Islet precursor cell (in vitro differentiated cells): ENCODE data around the gene VSTM5.

Source experiments
- DNase-seq: peaks from one replicate; pipeline ENCODE4 v3.0.0-alpha.2; 2018

The VSTM5 gene

DNA sequence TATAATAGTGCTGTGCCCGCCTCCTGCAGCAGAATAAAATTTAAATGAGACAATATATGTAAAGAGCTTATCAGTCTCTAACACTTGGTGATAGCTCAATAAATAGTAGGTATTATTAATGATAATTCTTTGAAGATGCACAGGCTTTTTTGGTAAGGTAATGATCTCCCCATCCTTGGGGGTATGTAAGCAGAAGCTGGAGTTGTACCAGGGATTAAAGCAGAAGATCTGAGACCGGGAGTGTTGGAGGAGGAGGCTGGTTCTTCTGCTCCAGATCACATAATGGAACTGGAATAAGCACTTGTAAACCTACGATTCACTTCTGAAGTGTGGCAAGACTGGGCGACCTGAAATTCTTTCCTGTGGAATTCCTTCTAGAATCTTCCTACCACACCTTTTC is 8.4 kb downstream of the VSTM5 start:
- DNase-seq, result no peak

DNA sequence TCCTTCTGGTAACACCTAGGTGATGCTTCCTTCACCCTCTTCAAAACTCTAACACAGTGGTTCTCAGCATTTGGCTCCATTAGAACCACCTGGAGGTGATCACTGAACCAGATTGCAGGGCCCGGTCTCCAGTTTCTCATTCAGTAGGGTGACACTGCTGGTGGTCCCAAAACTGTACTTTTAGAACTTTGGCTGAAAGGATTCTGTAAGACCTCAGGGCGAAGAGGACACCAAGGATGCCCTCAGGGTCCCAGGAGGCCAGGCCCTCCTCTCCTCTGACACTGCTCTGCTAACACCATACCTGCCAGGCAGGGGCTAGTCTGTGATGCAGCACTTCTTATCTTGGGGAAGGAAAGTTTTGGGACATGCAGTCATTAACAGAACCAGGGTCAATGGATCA is 9.0 kb downstream of the VSTM5 start:
- peak; percentile 50 for DNase-seq

DNA sequence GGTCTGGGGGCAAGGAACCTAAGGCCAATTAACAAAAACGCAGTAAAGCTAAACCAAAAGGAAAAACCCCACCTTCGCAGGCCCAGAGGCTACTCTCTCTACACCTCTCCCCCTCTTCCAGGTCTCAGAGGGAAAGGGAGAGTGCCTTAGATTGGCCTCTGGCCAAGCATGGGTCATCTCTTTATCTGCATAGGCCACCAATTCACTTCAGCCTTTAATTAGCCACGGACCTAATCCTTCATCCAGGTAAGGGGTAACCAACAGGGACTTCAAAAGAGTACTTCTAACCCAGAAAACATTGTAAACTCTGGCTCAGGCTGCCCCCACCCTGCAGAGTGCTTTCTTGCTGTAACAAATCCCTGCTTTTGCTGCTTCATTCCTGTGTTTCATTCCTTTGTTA is 9.4 kb downstream of the VSTM5 start:
- peak; percentile 53 for DNase-seq

DNA sequence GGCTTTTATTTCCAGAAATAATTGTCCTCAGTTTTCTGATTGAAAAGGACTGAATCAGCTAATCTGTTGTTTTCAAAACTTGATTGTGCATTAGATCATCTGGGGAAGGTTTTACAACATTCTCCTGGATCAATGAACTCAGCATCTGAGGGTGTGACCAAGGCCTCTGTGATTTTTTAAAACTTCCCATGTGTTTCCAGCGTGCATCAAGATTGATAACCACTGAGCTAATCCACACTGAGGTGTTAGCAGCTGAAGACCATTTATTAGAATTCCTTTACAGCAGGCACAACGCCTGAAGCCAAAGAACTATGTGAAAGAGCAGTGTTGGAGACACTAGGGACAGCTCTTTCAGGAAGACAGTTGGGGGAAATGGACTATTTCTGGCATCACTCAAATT is 10.2 kb downstream of the VSTM5 start:
- peak; percentile 57 for DNase-seq

DNA sequence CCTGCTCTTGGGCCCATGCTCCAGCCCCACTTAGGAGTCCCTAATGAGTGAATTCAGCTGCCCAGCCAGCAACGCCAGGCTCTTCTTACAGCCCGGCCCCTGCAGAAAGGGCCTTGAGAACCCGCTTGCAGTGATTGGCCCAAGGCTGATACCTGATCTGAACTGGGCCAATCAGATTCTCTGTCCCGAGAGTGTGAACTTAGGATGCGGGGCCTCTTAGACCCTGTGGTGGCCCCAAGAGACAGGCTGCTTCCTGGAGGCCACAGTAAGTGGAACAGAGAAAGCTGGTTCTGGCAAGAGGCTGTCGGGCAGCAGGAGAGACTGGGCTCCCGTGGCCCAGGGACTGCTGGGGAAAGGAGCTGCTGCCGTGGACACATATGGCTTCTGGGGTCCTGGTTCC is 11.5 kb downstream of the VSTM5 start:
- DNase-seq, result peak; percentile 48

DNA sequence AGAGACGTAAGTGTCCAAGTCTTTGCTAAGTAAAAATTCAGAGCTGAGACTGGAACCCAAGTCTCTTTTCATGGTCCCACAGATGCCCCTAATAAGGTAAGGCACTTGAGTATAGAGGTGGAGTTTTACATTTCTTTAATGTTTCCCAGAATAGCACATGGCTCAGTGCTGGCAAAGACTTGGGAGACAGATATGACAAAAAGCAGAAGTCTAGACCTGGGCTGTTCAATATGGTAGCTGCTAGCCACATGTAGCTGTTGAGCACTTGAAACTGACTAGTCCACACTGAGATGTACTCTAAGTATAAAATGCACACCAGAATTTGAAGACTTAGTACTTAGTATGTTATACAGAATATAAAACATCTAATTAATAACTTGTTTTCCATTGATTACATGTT is 17.6 kb downstream of the VSTM5 start:
- DNase-seq, result no peak

DNA sequence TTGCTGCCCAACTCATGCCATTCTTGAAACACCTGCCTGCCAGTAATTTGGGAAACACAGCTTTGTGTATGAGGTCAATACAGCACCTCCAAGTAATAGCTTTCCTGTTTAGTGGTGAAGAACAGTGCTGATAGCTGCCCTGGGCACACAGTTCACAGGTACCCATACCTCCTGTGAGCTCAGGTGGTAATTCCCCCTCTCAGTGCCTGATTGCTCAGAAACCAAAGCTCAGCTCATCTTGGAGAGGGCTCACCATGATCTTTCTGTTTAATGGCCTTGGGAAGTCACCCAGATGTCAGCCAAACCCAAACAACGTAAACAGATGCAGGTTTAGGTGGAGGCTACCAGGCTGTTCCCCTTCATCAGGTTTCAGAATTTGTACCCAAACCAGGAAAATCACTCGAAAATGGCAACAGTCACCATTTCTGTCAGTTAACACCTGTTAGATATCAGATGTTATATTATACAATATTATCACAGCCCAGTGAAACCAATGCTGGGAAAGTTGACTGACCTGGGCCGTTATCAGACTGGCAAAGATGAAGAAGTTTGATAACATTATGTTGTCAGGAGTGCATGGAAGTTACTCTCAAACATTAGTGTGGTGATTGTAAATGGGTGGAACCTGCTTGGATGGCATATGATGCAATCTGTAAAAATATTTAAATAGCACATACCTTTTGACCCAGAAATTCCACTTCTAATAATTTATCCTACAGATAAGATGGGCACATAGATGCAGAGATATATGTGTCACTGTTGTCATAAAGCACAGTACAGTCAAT is 18.9 kb downstream of the VSTM5 start:
- no peak for DNase-seq

DNA sequence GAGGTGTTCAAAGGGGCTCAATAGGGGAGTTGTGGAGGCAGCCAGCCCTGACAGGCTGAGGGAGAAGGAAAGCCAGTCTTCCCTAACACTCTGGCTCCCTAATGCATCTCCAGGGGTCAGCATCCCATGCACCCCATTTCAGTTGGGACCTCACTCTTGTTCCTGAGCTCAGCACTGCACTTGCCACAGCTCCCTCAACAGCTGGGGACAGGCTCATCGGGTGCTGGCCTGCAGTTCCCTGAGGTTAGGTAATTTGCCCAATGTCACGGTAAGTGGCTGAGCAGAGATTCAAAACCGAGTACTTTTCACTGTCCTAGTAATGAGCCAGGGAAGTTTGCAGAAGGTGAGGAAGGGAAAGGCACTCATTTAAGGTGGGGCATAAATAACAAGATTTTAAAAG is 20.8 kb downstream of the VSTM5 start:
- no peak for DNase-seq

DNA sequence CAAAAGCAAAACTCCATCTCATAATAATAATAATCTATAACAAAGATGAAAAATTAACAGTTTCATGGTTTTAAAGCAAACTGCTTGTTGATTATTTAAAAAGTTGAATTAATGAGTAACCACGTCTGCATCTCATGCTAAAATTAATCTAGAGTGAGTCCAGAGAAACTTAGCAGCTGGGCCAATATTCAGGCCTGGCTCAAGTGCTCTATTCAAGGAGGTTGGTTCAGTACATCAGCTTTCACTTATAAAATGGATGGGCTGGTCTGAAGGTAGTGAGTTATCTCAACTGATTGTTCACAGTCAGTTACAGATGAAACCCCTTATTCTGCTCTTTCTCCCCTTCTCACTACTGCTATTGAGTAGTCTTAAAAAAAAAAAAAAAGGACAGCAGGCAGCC is 23.1 kb downstream of the VSTM5 start:
- DNase-seq, result no peak

DNA sequence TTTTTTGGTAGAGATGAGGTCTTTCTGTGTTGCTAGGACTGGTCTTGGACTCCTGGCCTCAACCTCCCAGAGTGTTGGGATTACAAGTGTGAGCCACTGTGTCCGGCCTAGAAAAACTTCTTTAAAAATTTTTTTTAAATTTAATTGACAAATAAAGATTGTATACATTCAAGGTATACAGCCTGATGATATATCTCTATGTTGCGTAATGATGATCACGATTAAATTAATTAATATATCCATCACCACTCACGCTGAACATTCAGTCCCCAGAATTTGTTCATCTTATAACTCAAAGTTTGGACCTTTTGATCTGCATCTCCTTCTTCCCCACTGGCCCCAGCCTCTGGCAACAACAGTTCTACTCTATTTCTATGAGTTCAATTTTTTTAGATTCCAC is 27.2 kb downstream of the VSTM5 start:
- DNase-seq, result no peak

DNA sequence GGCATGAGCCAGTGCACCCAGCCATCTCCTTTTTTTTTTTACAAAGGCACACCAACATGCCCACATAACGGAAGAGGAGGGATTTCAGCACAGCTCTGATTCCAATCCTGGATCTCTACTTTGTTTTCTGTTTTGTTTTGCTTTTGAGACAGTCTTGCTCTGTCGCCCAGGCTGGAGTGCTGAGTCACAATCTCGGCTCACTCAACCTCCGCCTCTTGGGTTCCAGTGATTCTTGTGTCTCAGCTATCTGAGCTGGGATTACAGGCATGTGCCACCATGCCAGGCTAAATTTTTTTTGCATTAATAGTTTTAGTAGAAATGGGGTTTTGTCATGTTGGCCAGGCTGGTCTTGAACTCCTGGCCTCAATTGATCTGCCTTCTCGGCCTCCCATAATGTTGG is 28.1 kb downstream of the VSTM5 start:
- DNase-seq, result no peak

DNA sequence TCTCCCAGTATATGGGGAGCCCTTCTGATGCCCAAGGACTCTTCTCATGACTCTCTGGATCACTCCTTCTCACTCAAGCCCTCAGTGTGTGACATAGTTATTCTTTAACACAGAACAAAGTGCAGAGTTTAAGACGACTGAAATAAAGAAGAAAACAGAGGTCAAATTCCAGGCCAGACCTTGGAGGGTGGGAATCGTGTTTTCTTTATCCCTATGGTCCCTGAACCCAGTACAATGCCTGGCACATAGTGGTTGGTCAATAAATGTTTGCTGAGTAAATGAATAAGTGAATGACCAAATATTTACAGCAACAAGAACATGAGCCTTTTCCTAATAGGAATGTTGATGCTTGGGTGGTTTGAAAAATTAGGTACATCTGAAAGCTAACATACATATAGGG is 28.8 kb downstream of the VSTM5 start:
- DNase-seq, result no peak

DNA sequence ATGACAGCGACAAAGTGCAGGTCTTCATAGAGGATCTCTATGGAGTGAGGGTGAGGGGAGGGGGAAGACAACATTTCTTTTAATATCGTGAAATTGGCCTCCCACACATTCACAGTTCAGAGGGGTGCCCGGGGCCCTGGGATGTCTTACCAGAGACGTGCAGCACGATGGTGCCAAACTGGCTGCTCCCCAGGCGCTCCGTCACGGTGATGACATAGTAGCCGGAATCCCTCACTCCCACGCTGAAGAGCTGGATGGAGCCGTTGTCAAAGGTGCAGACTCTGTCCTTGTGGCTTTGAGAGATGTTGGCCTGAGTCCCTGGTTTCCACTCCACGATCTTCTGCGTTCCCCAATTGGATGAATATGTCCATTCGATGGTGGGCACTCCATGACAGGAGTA is 29.6 kb downstream of the VSTM5 start:
- no peak for DNase-seq

DNA sequence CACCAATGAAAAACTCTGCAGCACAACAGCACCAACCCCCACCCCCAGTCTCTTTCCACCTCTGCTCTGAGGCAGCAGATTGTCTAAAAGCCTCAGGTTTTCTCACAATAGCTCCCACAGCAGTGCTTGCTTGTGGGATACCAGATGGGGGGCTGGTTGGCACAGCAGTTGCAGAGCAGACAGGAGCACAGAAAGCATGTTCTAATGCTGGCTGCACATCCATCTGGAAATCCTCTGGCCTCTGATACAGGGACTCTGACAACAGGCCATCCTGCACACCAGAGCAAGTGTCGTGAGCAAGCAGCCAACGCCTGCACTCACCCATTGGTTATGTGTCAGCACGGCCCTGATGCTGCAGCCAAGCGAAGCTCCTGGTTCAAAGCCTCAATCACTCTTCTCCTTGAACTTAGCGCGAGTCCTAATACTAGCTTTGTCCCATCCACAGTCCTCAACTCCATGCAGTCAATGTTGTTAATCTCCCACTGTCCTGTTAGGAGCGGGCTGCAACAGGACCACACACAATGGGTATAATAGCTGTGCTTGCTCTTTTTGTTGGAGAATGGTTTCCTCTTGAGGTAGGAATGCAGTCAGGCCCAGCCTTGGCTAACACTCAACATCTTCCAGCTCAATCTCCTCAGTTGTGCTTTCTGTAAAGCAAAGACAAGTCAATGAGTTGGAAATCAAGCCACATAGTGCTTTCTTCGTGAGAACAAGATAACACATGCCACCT is 30.3 kb downstream of the VSTM5 start:
- no peak for DNase-seq

DNA sequence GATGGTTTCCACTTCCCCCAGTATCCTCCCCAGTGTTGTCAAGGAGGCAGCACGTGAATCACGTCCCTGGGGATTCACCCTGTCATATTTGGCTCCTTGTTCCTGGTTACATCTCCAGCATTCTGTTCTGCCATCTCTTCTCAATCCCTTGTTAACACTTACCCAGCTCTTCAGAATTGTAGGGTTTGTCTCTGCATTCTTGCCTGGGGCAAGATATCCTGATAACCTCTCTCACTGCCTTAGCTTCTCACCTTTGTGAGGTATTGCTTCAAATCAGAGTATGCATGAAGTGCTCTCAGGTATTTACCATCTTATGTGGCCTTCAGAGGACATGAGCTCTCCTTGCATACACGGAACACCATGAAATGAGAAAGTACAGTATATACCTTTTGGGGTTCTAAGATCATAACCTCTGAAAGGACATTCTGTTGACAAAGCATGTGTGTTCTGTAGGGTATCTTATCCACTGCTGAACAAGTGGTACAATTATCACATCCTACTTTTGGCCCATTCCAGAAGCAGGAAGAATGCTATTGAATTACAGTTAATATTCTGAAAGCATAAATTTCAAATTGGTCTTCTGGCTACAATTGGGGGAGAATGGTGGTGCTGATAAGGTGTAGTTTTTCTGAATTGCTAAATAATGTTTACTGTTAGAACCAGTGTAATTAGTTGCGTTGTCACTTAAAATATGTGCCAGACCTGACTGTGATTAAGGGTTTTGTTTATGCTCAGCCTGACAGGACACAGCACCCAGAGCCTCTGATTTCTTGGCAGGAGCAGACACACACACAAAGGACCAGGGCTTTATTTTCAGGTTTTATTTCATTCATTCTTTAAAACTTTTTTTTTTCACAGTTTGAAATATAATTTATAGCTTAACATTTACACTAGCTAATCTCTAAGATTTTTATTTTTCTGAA is 32.7 kb downstream of the VSTM5 start:
- DNase-seq, result peak; percentile 66

DNA sequence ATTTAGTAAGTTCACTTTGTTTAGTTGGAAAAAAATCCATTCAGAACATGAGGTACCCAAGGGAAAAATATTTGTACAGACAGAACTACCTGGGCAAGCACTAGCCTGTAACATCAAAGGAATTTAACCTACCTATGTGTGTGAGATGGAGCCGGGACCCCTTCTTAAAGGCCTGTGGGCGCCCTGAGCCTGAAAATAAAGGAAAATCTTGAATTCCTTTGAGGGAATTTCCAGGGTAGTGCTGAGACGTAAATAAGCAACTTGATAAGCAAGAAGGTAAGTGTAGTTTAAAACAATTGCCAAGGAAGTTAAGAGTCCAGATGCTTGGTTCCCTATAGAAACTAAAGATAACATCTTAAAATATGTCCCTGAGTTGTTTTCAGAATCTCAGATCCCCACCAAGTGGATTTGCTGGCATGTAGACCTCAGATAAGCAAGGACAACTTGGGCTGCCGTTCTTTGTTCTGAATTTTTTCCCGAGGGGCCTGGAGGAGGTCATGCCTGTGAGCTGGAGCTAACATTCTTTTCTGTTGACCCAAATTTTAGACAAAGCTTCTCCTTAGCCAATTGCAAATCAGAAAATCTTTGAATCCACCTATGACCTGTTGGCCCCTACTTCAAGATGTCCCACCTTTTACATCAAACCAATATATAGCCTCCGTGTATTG is 35.3 kb downstream of the VSTM5 start:
- peak; percentile 70 for DNase-seq

DNA sequence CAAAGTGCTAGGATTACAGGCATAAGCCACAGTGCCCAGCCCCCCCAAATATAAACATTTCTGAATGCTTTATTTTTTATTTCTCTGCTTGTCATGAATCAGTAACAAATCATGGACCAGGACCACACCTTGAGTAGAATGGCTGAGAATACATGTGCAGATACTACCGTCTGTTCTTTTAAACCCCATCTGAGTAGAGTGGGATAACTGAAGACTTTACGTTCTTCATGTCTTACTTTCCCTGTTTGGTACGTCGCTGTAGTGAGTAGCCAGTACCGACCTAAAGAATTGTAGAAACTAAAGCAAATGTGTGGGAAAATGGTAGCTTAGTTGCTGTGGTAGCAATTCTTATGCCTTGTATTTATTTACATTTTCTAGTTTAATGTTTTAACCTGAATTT is 36.4 kb downstream of the VSTM5 start:
- DNase-seq, result no peak

DNA sequence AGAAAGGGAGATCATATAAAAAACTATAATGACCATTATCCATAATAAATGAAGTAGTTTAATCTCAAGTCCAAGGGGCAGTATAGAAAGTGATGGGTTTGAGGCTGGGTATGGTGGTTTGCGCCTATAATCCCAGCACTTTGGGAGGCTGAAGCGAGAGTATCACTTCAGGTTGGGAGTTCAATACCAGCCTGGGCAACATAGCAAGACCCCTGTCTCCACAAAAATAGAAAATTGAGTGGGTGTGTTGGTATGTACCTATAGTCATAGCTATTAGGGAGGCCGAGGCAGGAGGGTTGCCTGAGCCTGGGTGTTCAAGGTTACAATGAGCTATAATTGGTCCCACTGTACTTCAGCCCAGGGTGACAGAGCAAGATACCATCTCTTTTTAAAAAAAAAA is 42.4 kb downstream of the VSTM5 start:
- DNase-seq, result no peak

DNA sequence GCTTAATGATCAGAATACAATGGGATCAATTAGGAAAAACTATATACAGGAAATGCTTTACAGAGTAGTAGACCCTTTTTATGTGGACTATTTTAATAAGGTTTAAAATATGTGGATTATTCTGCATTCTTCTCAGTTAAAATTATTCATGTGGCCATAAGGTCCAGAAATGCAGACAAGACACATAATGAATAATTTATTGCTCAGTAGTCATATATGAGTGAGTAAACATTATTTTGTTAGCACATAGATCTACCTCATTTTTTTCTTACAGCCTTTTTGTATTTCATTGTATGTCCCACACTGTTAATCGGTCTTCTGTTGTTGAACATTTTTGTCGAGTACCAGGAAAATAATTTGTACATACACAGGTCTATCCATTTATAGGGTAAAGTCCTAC is 45.5 kb downstream of the VSTM5 start:
- DNase-seq, result no peak

DNA sequence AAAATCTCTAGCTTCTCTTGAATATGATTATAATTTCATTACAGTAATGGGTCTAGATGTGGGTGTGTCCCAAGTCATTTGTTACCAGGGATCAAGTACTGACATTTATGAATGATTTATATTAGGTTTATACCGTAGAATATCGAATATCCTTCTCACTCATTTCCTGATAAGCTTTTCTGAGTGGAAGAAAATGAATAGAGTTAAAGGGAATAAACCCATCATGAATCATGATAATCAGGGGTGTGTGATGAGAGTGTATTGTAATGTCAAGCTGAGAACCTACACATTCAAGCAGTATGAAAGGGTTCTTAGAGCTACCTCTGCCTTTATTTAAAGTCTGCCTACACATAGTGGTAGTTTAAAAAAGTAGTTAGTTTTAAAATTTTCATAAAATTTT is 49.1 kb downstream of the VSTM5 start:
- DNase-seq, result no peak

DNA sequence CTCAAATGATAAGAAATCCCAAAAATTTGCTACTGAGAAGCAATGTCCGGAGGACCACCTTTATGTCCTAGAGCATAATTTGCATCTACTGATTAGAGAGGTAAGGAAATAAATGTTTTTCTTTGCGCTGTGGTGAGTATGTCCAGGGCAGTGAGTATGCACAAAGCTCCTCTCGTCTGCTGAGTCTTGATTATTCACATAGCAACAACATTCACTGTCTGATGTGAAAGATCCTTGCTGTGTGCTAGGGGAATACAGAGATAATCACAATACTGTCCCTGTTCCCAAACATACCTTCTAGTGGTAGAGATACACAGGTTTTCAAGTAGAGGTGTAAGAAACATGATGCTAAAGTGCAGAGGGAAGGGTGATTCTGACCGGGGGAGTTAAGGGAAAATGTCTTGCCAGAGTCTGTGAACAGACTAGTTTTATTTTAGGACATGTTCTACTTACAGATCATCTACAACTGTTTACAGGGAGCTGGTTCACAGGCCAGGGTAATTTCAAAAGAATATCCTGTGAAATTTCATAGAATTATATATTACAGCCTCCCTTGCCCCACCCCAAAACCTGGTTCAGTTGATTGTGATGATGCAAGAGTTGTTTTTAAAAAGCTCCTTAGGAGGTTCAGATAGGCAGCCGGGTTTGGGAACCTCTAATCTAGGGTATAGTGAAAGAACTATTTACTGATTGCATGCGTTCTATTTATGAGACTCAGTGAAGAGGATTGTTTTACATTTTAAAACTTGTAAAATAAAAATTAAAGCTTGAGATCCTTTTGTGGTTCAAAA is 53.8 kb downstream of the VSTM5 start:
- no peak for DNase-seq

DNA sequence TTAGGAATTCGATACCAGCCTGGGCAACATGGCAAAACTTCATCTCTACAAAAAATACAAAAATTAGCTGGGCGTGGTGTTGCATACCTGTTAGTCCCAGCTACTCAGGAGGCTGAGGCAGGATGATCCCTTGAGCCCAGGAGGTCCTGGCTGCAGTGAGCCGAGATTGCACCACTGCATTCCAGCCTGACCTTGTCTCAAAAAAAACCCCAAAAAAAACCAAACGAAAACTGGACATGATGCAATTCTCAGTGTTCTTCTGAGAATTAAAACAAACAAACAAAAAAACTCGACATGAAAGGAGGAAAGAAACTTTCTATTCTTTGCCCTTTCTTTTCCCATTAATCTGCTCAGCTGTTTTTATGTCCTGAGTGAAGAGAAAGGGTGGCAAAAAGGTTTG is 58.9 kb downstream of the VSTM5 start:
- no peak for DNase-seq
